ENCODE results near the gene ZNF487. TPM values are rescaled to one million over a fixed set of nuclear protein-coding genes. Genes with fewer than 3 reads are reported as not detected.

The ZNF487 gene
- total RNA-seq, 1 donor from 2014 or later = 9.7 TPM

Small RNA genes lying within 50 kb of the gene (small RNA-seq; reads per million reads assigned to genes)
- not detected for gene RNU7-193P
- not detected for gene SNORD3J

Other genes with a start within 250 kb of the ZNF487 start
- gene RASGEF1A, start 170.0 kb upstream of the ZNF487 start, total RNA-seq = 9.7 TPM
- gene FXYD4, start 65.5 kb upstream of the ZNF487 start, total RNA-seq = not detected
- gene HNRNPF, start 27.9 kb upstream of the ZNF487 start, total RNA-seq = 110 TPM
- gene ZNF239, start 137.5 kb downstream of the ZNF487 start, total RNA-seq = 25.9 TPM
- 8.9 TPM for gene ZNF485, start 169.3 kb downstream of the ZNF487 start, total RNA-seq
- gene ZNF32, start 211.8 kb downstream of the ZNF487 start, total RNA-seq = 57.6 TPM